Left lobe of liver (tissue), 2 donors: ENCODE measurements around the gene COA6. TPM values are rescaled to one million over a fixed set of nuclear protein-coding genes. Genes with fewer than 3 reads are reported as not detected.

Experiments
- ATAC-seq: fragments of 200-7000 bp; cut with Tn5 transposase; one replicate; pipeline ENCODE4 v1.9.1; 2020; ENCODE audit warnings: mild to moderate bottlenecking, moderate library complexity
- DNase-seq: peaks from one replicate; pipeline ENCODE4 v3.0.0-alpha.2; 2020; ENCODE audit warnings: low spot score
- total RNA-seq: library from RNA; stranded (reverse); gene quantifications from one replicate; pipeline ENCODE4 v1.2.1, GENCODE V29; 2021
- donor health status: DM: no; HTN: no; CAD: no; lungs with moderate emphysema.
- donor health status: DM: no; HTN: yes; CAD: no.

The COA6 gene, protein sequence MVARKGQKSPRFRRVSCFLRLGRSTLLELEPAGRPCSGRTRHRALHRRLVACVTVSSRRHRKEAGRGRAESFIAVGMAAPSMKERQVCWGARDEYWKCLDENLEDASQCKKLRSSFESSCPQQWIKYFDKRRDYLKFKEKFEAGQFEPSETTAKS
- 11.5 TPM for total RNA-seq

GRCh38 chr1:234373064-234373958 is at the start of gene COA6:
Gene COA6 (plus strand): TSS chr1:234373456. CDS start chr1:234373467, 11 bp downstream.
- peak; percentile 94 for ATAC-seq
- peak; percentile 88 for DNase-seq

DNA sequence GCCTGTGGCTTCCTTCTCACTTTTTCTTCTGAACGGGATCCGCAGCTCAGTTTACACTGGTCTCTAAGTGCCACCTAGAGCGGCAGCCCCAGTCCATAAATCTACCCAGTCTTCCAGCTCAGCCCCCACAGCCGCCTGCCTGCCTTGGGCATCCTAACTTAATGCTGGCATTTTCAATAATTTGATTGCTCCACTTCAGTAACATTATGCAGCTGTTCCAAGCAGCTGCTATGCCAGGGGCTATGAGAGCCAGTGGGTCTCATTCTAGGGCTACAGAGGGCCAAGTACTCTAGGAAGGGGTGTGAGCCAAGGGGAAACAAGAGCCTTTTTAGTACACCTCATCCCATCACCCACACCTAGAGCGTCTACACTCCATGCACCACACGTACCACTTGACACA is 48.4 kb upstream of the COA6 start:
- ATAC-seq: no peak

DNA sequence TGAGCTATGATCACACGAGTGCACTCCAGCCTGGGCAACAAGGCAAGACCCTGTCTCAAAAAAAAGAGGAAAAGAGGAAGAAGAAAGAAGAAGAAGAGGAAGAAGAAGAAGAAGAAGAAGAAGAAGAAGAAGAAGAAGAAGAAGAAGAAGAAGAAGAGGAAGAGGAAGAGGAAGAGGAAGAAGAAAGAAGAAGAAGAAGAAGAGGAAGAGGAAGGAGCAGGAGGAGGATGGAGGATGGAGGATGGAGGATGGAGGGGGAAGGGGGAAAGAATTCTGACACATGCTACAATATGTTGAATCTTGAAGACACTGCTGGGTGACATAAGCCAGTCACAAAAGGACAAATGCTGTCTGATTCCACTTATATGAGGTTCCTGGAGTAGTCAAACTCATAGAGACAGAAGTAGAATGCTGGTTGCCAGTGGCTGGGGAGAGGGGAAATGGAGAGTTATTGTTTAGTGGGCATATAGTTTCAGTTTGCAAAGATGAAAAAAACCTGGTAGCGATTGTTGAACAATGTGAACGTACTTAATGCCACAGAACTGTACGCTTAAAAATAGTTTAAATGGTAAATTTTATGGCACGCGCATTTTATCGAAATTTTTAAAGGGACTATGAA is 47.3 kb upstream of the COA6 start:
- no peak for ATAC-seq

More for the DNA sequence above, 48.4 kb upstream of the COA6 start:
- no peak for DNase-seq

DNA sequence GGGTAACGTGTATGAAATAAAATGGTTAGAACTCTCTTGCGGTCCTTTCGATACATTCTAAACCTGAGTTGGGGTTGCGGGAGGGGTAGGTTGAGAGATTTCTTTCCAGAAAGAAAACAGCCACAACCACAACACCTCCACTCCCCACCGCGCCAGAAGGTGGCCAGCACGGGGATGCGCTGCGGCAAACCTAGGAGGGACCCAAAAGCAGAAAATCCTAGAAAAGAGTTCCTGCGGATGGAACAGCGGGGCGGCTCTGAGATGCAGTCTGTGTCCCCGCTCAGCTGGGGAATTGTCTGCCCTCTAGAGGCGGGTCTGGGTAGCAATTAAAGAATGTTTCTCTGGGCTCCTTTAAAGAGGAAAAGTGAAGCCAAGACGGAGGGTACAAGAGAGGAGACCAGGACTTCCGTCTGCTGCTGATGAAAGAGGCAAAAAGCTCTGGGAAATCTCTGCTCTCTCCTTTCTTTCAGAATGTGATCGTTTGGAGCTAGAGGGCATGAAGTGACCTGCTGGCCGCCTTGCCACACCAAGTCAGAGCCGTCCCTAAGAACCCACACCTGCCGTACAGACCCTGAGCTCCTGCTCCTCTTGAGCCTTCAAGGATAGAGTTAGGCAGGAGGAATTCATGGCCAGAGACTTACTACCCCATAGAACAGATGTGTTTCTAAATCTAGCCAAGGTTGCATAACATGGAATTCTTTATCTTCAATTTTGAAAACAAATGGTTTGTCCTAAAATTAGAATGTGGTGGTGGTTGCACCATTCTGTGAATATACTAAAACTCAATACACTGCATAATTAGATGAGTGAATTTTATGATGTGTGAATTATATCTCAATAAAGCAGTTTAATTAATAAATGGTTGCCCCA is 46.5 kb upstream of the COA6 start:
- peak; percentile 54 for DNase-seq
- peak; percentile 93 for ATAC-seq

More for the DNA sequence above, 47.3 kb upstream of the COA6 start:
- DNase-seq: no peak

- DNase-seq: no peak
- peak; percentile 25 for ATAC-seq
These were observed 45.6 kb upstream of the COA6 start for GRCh38 chr1:234327577-234328164.

DNA sequence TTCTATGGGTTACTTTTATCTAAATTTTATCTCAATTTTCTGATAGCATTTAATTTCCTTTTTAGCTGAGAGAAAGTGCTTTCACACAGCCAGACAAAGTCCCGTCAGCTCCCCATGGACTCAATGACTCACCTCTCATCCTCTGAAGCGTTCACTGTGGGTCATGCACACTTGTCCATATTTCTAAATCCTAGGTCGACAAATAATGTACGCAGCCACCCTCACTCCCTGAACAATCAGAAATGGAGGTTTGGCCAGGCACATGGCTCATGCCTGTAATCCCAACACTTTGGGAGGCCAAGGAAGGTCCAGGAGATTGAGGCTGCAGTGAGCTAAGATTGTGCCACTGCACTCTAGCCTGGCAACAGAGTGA is 42.4 kb upstream of the COA6 start:
- DNase-seq (no peak), ATAC-seq (no peak)

- ATAC-seq: no peak
- DNase-seq: no peak
These were observed 41.7 kb upstream of the COA6 start for GRCh38 chr1:234331507-234331906.

GRCh38 chr1:234336359-234336758 is 36.9 kb upstream of the COA6 start:
- no peak for DNase-seq
- no peak for ATAC-seq

GRCh38 chr1:234337233-234337632 is 36.0 kb upstream of the COA6 start:
- DNase-seq: no peak
- ATAC-seq: no peak

- ATAC-seq (no peak), DNase-seq (no peak)
These were observed 32.7 kb upstream of the COA6 start for GRCh38 chr1:234340528-234340927.

- DNase-seq: no peak
- no peak for ATAC-seq
These were observed 30.5 kb upstream of the COA6 start for GRCh38 chr1:234342774-234343173.

- ATAC-seq (no peak), DNase-seq (no peak)
These were observed 28.0 kb upstream of the COA6 start for GRCh38 chr1:234345237-234345636.

DNA sequence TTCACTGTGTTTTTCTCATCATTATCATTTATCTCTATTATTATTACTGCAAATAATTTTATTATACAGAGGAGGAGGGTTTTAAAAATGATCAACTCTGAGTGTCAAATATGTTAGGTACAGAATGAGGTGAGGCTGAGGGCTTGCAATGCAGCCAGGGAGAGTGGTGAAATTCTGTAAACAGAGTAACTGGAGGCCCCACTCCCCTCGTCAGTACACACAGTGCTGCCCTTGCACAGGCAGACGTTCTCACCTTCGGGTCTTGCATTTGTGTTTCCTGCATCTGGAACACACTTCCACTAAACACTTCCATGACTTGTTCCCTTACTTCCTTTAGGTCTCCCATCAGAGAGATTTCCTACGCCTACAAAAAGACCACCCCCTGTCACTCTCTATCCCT is 24.3 kb upstream of the COA6 start:
- no peak for DNase-seq
- ATAC-seq: no peak

DNA sequence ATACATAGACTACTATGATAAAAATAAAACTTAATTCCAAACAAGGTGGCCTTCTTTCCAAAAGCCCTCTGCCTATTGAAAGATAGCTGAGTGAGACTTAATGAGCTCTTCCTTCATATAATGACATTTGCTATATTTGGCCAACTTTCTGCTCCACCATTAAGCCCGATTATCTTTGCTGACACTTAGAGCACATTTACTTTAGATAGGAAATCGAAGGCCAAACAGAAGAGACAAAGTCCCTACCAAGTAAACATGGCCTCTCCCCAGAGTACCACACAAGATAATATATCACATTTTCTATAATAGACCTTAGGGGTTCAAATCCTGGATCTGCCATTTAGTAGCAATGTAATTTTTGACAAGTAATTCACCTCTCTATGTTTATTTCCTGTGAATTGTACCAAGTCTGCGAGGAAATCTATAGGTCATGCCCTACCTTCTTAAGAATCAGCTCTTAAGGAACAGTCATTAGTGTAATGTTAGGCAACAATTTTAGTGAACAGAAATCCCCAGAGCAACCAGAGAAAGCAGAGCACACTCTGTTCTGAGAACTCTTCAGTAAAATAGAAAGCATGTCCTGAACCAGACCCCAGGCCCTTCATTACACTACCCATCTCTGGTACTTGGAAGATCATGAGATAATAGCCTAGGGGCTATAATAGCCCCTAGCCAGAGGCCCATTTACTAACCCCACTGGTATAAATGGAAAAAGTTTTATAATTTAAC is 17.3 kb upstream of the COA6 start:
- no peak for DNase-seq
- ATAC-seq: no peak

DNA sequence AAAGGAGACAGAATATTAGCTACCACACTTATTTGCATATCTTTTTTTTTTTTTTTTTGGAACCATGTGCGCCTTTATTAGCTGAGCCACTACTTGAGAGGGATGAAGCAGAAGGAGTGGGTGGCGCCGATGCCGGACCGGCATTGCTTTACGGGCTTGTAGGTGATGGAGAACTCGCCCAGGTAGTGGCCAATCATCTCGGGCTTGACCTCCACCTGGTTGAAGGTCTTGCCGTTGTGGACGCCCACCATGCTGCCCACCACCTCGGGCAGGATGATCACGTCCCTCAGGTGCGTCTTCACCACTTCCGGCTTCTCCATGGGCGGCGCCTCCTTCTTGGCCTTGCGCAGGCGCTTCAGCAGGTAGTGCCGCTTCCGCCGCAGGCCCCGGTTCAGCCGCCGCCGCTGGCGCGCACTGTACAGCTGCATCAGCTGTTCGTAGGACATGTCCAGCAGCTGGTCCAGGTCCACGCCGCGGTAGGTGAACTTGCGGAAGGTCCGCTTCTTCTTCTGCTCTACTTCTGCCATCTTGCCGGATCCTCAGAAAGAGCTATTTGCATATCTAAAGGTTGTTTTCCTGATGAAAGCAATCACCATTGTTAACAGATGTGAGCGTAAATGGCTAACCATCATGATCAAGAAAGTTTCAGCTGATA is 16.5 kb upstream of the COA6 start:
- DNase-seq (peak; percentile 64), ATAC-seq (peak; percentile 84)

DNA sequence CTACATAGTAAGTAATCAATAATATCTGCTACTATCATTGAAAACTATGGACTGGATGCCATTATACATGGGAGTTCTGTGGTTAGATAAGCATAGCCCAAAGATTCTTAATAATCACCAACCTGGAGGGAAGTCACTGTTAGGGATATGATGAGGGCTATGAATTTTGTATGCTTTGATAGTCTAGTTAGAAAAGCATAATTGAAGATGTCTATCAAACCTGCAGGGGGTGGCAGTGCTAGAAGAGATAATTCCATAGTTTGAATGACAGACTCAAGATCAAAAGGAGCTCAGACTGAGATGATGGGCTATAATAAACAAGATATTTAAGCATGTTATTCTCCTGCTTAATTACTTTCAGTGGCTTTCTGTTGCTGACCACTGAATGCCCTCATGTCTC is 15.4 kb upstream of the COA6 start:
- DNase-seq (no peak), ATAC-seq (no peak)

- ATAC-seq: no peak
- no peak for DNase-seq
These were observed 12.1 kb upstream of the COA6 start for GRCh38 chr1:234361102-234361603.

- DNase-seq: no peak
- no peak for ATAC-seq
These were observed 10.7 kb upstream of the COA6 start for GRCh38 chr1:234362558-234362957.

- ATAC-seq (no peak), DNase-seq (no peak)
These were observed 4.8 kb upstream of the COA6 start for GRCh38 chr1:234368320-234369032.
